HG03097 (cell line): ENCODE measurements around the gene PDLIM1.

Source experiments
- ATAC-seq: cut with Tn5 transposase; IDR thresholded peaks from one replicate; pipeline ENCODE4 v1.9.1; 2021; ENCODE audit not compliant: unreplicated experiment, low FRiP score

Gene PDLIM1

DNA sequence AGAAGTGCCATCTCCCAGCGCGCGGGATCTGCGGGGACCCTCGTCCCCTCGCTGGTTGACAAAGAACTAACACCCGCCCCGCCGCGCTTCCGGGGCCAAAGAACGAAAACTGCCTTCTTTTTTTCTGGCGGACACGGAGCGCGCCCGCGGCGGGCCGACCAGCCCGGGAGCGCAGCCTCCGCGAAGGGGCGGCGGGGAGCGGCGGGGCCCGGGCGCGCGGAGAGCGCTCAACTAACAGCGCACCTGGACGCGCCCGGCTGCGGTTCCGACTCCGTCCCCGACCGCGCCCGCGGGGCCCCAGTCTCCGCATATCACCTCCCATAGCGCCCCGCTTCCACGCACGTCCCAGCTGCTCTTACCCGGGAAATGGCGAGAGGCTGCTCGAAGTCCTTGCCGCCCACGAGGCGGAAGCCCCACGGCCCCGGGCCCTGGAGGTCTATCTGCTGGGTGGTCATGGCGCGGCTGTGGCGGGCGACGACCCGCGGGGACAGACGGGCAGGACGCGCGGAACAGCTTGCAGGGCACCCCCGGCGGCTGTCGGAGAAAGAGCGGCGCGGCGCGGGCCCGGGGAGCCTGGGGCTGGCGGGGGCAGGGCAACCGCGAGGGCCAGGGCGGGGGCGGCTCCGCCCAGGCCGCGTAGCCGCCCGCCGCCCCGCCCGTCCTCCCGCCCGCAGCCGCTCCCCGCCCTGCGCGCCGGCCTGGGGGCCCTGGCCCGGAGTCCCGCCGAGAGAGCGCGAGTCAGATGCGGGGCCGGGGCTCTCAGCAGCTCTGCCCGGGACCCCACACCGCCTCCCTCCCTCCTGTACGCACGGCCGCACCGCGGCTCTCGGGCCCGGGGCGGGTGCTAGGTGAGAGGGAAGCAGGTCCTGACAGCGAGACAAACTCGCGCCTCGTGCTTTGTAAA is at the start of gene PDLIM1:
Gene PDLIM1 (minus strand): TSS at position 543 of the 904 bp plus-strand sequence. CDS start 88 bp downstream, at position 455.
- peak; percentile 33 for ATAC-seq

GRCh38 chr10:95339863-95340262 is 49.1 kb upstream of the PDLIM1 start:
- no peak for ATAC-seq

DNA sequence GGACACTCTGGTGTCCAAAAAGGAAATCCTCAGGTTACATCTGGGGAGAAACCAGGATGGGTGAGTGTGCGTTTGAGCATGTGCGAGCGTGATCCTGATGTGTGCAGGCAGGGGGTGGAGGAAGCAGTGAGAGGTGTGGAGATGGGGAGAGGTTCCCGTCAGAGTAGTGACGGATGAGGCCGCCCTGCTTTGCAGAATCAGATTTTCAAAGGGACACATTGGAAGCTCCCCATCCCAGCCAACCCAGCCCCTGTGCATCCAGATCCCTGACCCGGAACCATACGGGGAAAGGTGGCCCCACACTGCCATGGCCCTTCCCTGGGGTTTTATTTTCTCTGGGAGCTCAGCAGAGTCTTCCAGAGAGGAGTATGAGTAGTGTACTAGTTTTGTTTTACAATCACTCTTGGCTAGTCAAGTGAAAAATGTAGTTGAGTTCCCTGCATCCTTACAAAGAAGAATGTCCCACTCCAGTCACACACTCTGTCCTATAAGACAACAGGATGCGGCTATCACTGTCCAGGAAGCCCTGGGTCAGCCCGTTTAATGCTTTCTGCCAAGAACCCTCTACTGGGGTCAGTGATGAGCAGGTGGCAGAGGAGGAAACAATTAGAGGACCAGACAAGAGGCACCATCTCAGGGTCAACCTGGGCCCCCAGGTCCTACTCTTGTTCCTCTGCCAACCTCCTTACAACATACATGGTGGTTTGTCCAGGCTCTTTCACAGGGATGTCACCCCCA is 46.8 kb upstream of the PDLIM1 start:
- ATAC-seq: no peak

GRCh38 chr10:95336702-95337101 is 45.9 kb upstream of the PDLIM1 start:
- ATAC-seq: no peak

DNA sequence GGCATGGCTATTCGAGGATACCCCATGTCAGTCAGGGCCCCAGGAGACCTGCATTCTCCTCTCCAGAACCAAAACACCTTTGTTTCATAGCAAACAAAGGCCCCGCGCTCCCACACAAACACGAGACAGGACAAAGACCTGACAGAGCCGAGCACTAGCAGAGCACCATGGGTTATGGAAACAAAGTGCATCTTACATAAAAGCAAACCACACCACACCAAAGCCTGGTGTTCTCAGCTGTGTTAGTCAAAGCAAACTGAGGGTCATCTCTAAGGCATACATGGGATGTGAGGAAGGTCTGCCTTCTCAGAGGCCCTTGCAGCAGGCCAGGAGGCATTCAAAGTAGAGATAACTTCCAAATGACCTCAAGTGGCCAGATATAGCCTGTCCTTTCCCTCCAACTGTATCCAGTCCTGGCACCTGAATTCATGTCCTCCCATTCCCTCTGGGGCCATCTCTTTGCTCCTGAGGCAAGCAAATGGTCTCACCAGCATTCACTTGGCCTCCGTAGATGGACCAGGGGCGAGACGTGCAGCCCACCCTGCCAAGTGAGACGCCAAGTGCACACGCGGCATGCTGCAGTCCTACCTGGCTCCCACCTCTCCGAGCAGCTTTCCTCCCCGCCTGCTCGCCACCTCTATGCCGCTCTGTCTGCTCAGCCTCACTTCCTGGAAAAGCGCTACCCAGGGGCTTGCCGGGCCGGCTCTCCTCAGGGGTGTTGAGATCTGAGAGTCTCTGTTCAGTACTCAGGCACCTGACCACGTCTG is 45.3 kb upstream of the PDLIM1 start:
- no peak for ATAC-seq

DNA sequence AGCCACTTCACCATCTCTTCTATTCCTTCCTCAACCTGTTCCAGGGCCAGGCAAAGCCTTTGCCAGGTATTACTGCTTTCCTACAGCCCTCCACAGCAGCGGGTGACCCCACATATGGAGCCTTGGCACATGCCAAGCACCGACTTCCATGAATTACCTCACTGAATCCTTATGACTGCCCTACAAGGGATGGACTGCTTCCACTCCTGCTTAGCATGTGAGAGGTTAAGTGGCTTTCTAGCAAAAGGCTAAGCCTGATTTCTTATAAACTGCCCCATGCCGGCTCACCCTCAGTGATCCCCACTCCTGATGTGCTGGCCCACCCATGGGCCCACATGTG is 44.0 kb upstream of the PDLIM1 start:
- no peak for ATAC-seq

GRCh38 chr10:95333997-95334804 is 43.4 kb upstream of the PDLIM1 start:
- ATAC-seq: no peak

GRCh38 chr10:95332666-95333249 is 42.0 kb upstream of the PDLIM1 start:
- no peak for ATAC-seq

DNA sequence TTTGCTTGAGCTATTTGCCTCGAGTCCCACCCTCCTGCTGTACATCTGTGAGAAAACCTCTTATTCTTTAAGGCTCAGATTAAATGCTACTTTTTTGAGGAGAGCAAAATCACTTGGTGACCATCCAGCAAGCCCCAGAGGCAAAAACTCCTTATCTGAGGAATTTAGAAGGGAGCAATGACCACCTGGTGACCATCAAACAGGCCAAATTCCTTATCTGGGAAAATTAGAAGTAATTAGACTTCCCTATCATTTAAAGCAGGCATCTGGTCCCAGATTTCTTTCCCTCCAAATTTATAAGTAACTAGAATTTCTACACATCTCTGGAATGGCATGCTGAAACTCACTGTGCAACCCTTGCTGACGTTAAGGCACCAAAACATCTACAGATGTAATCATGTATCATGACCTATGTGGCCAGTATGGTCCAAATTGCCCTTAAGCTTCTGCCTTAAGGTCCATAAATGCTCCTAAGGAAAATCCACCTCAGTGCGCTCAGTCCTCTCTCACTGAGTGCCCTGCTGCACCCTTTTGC is 40.9 kb upstream of the PDLIM1 start:
- ATAC-seq: no peak

GRCh38 chr10:95330966-95331453 is 40.2 kb upstream of the PDLIM1 start:
- no peak for ATAC-seq

DNA sequence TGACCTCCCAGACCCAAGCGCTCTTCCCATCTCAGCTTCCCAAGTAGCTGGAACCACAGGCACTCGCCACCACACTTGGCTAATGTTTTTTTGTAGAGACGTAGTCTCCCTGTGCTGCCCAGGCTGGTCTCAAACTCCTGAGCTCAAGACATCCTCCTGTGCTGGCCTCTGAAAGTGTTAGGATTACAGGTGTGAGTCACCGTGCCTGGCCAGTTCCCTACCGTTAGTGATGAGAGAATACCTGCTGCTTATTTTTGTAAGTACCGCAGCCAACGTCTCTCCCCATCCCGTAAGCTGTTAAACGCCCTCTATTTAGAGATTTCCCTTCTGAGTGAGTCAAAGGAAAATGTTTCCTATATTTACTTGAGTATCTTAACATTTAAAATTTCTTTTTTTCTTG is 38.5 kb upstream of the PDLIM1 start:
- ATAC-seq: no peak

GRCh38 chr10:95328013-95328412 is 37.2 kb upstream of the PDLIM1 start:
- no peak for ATAC-seq

DNA sequence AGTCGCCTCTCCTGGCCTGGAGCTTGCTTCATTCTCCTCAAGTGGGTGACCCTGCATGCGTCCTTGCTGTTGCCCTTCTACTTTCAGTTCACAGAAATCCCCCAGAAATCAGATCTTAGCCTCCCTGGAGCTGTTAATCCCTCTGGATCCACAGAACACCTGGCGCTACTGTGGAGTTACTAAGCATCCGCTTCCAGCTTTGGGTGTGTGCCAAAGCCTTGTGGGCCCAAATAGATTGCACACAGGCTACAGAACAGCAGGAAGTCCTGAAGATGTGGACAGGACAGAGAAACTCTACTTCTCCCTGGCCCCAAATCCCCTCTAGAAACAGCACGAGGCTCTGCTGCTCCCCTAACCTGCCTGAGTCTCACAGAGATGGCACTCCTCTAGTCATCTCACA is 36.6 kb upstream of the PDLIM1 start:
- no peak for ATAC-seq

DNA sequence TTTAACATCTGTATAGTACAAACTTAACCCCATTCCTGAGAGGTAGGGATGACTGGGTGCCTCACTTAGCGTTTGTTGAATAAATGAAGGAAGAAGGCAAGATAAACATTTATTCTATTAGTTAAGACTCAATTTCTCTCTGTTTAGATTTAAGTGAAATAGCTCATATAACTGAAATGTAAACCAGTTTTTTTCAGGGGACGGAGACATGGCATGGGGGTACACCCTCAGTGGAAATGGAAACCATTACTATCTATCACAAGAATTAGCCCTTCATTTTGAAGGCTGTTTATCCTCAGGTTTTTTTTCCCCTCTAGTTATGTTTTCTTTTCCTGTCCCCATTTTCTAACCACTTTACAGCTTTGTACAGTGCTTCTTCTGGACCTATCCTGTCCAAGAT is 35.6 kb upstream of the PDLIM1 start:
- ATAC-seq: no peak

- no peak for ATAC-seq
Observed at GRCh38 chr10:95325863-95326262, 35.1 kb upstream of the PDLIM1 start.

DNA sequence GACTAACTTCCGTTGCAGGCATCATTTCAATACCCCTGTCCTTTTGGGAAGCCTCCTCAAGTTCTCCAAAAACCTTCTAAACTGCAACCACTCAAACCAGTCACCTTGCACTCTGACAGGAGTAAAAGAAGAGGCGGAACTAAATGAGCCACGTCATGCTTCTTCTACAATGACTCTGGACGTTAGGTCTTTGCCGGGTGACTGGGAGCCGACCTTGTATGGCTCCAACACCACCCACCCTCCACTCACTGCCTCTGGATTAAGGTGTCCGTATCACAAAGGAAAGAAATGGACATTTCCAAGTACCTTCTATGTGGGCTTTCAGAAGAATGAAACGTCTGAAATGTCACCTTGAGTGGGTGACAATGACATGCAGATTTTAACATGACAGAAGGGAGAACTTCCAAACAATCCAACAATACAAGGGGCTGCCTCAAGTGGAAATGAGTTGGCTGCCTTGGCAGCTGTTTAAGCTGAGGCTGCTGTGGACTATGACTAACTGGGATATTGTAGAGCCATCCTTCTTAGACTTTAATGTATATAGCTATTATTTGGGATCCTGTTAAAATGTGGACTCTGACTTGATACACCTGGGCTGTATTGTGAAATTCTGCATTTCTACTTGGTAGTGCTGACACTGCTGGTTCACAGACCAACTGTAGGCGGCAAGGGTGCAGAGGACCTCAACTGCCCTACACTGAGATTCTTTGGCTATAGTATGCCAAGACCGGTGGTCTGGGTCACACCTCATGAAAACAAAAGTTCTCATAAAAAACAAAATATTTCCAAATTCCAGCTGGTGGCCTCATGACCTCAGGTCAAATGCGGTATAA is 33.8 kb upstream of the PDLIM1 start:
- no peak for ATAC-seq

DNA sequence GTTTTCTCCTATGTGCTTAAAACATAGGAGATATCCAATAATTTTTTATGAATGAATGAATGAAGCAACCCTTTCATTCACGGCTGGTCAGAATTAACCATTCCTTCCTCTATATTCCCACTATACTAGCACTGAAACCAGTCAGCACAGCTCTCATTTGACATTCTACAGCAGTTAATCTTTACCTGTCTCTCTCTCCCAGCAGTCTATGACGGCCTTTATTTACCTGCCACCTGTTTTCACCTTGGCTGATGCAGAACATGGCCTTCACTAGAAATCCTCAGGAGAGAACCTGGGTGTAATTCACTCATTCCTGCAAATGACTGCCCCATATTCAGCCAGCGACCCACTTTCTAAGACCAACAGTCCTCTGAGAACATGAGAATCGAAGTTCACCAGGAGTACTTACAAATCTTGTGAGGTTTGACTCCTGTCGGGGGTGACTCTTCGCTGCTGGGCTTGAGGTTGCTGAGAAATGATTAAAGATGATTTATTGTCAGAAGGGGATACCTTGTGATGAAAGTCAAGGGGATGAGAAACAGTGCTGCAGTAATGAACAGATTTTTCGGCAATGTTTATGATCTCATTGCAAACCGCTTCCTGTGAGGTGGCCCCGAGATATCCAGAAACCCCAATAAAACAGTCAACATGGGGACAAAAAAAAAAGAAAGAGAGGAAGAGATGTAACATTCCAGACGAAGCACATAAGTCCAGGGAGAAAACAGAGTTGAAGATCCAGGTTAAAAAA is 30.9 kb upstream of the PDLIM1 start:
- ATAC-seq: no peak

DNA sequence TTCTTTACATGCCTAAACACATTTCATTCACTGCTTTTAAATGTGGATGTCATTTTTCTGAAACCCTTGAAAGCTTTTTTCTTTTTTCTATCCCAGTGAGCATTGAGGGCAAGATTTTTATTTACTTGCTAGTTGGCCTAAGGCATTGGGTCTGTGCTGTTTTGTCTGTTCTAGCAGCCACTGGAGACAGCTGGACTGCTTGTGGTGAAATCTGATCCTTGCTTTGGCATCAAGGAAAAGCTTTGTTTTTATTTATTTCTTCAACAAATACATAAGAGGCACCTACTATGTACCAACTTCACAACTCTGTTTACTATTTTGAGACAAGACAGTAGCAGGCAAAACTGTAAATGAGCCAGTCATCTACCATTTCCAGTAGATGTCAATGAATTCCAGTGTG is 28.4 kb upstream of the PDLIM1 start:
- no peak for ATAC-seq
